ENCODE measurements around the gene PTPRK. TPM values are rescaled to one million over a fixed set of nuclear protein-coding genes. Genes with fewer than 3 reads are reported as not detected.

The PTPRK gene
- total and polyA plus RNA-seq, 12 donors = 3.2 to 22.4 (median 15.0) TPM

GRCh38 chr6:128192972-128193371, 327.4 kb downstream of the PTPRK start:
- Histone ChIP-seq H3K27ac (no peak overlapping the region), H3K4me3 (no peak overlapping the region), H3K9me3 (replicated peaks in 1 of 3) (no peaks in the 10 kb centered on the region), H3K27me3 (no peaks in the 10 kb centered on the region), H3K36me3 (replicated peaks in 1 of 2) (no peaks in the 10 kb centered on the region), H3K4me1 (replicated peaks in 1 of 2) (no peaks in the 10 kb centered on the region)
- no peak for DNase-seq
- WGBS, 4 donors = 87 to 92% (median 92%) methylated on average over 3 of the region's 3 CpGs
- TF ChIP-seq CTCF (IDR thresholded peaks at IDR 0.05) (no peak), POLR2A (IDR thresholded peaks at IDR 0.05) (no peak)
- intact Hi-C loops (cut with DNase I) = no loop called here

GRCh38 chr6:128188678-128189077, 331.7 kb downstream of the PTPRK start:
- Histone ChIP-seq H3K27ac (no peak overlapping the region), H3K36me3 (replicated peaks in 1 of 2) (no peaks in the 10 kb centered on the region), H3K9me3 (replicated peaks in 1 of 3) (no peaks in the 10 kb centered on the region), H3K27me3 (no peaks in the 10 kb centered on the region), H3K4me3 (no peak overlapping the region), H3K4me1 (replicated peaks in 1 of 2) (no peaks in the 10 kb centered on the region)
- DNase-seq = no peak
- TF ChIP-seq CTCF (IDR thresholded peaks at IDR 0.05) (no peak), POLR2A (IDR thresholded peaks at IDR 0.05) (no peak)
- intact Hi-C loops (cut with DNase I) = no loop called here
- 86 to 93% (median 89%) methylated on average over 2 of the region's 2 CpGs for WGBS, 4 donors

GRCh38 chr6:128186729-128187128, 333.7 kb downstream of the PTPRK start:
- no peaks in the 10 kb centered on the region for H3K27me3 ChIP-seq
- TF ChIP-seq CTCF (IDR thresholded peaks at IDR 0.05) = no peak
- no peak for TF ChIP-seq POLR2A (IDR thresholded peaks at IDR 0.05)
- H3K36me3 ChIP-seq (replicated peaks in 1 of 2) = no peaks in the 10 kb centered on the region
- H3K27ac ChIP-seq = no peak overlapping the region
- WGBS, 4 donors = 87 to 93% (median 91%) methylated on average over 3 of the region's 3 CpGs
- intact Hi-C loops (cut with DNase I) = no loop called here
- no peak for DNase-seq
- no peaks in the 10 kb centered on the region for H3K4me1 ChIP-seq (replicated peaks in 1 of 2)
- no peak overlapping the region for H3K4me3 ChIP-seq
- H3K9me3 ChIP-seq (replicated peaks in 1 of 3) = no peaks in the 10 kb centered on the region

- Histone ChIP-seq H3K36me3 (replicated peaks in 1 of 2) (no peaks in the 10 kb centered on the region), H3K4me1 (replicated peaks in 1 of 2) (peaks cover 0 to 7% of the 10 kb centered on the region in 2 donors), H3K4me3 (no peak overlapping the region), H3K27me3 (no peaks in the 10 kb centered on the region), H3K9me3 (replicated peaks in 1 of 3) (no peaks in the 10 kb centered on the region), H3K27ac (no peak overlapping the region)
- TF ChIP-seq CTCF (IDR thresholded peaks at IDR 0.05) (no peak), POLR2A (IDR thresholded peaks at IDR 0.05) (no peak)
- intact Hi-C loops (cut with DNase I) = no loop called here
- no peak for DNase-seq
These were observed 340.4 kb downstream of the PTPRK start for GRCh38 chr6:128179876-128180438.
